HFF-Myc (cell line): ENCODE measurements around the gene ANKEF1.

Experiments used
- DNase-seq: peaks from one replicate; pipeline ENCODE4 v3.0.0-alpha.2; 2011; ENCODE audit warnings: low read depth; ENCODE audit errors: extremely low read depth
- H3K4me3 ChIP-seq: replicated peaks from 2 replicates; pipeline ENCODE4 v1.5.1; 2011; ENCODE audit warnings: low read depth, mild to moderate bottlenecking, control low read depth, low read length
- CTCF ChIP-seq: IDR thresholded peaks from 2 replicates; pipeline ENCODE4 v1.5.1; 2012; ENCODE audit warnings: mild to moderate bottlenecking, low read depth, low read length, control low read depth; ENCODE audit errors: missing control alignments

ANKEF1 gene

GRCh38 chr20:10034717-10035571 lies at the start of gene ANKEF1:
Gene ANKEF1 (plus strand): TSS chr20:10034987. CDS start chr20:10038302, 3,315 bp downstream.
- peak; percentile 17 for DNase-seq
- H3K4me3 ChIP-seq, result peak within 1 kb of the TSS; percentile 51
- TF ChIP-seq CTCF, result no peak

- no peak overlapping the region for H3K4me3 ChIP-seq
- TF ChIP-seq CTCF, result no peak
- no peak for DNase-seq
These were observed 49.5 kb upstream of the ANKEF1 start for GRCh38 chr20:9985281-9985680.

- TF ChIP-seq CTCF, result no peak
- no peak overlapping the region for H3K4me3 ChIP-seq
These were observed 49.0 kb upstream of the ANKEF1 start for GRCh38 chr20:9985773-9986172.

GRCh38 chr20:9989066-9989724 lies 45.6 kb upstream of the ANKEF1 start:
- H3K4me3 ChIP-seq, result no peak overlapping the region
- no peak for DNase-seq
- TF ChIP-seq CTCF, result no peak

More at GRCh38 chr20:9985773-9986172, 49.0 kb upstream of the ANKEF1 start:
- no peak for DNase-seq

DNA sequence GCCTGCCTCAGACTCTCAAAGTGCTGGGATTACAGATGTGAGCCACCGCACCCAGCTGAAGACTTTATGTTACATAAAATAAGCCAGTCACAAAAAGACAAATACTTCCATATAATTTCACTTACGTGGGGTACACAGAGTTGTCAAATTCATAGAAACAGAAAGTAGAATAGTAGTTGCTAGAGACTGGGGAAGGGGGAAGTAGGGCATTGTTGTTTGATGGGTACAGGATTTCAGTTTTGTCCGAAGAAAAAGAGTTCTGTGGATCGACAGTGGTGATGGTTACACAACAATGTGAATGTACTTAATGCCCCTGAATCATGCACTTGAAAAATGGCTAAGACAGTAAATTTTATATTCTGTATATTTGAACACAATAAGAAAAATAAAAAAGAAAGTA lies 41.6 kb upstream of the ANKEF1 start:
- no peak for DNase-seq
- H3K4me3 ChIP-seq, result no peak overlapping the region
- TF ChIP-seq CTCF, result no peak

- no peak overlapping the region for H3K4me3 ChIP-seq
- no peak for DNase-seq
- no peak for TF ChIP-seq CTCF
These were observed 40.1 kb upstream of the ANKEF1 start for GRCh38 chr20:9994676-9995075.
